Endodermal cell (in vitro differentiated cells): ENCODE data around the gene ANKFN1. TPM values are rescaled to one million over a fixed set of nuclear protein-coding genes. Genes with fewer than 3 reads are reported as not detected.

ENCODE experiments used
- DNase-seq: peaks from one replicate; pipeline ENCODE4 v3.0.0-alpha.2; 2017
- H3K27ac ChIP-seq: 2 replicates; pipeline ENCODE4 v1.5.1; 2013; ENCODE audit warnings: mild to moderate bottlenecking, low read depth, low read length, moderate library complexity
- H3K27me3 ChIP-seq: 2 replicates; pipeline ENCODE4 v1.6.1; 2013; ENCODE audit warnings: mild to moderate bottlenecking, low read length, moderate library complexity; ENCODE audit not compliant: insufficient read depth, control insufficient read depth, poor library complexity, severe bottlenecking
- H3K36me3 ChIP-seq: 2 replicates; pipeline ENCODE4 v1.7.0; 2013; ENCODE audit warnings: mild to moderate bottlenecking, low read length, moderate library complexity; ENCODE audit not compliant: control insufficient read depth, insufficient read depth
- H3K4me1 ChIP-seq: one replicate; pipeline ENCODE4 v1.7.0; 2013; ENCODE audit warnings: low read length; ENCODE audit not compliant: control insufficient read depth, insufficient read depth
- H3K4me3 ChIP-seq: 2 replicates; pipeline ENCODE4 v1.5.1; 2013; ENCODE audit warnings: mild to moderate bottlenecking, low read length, moderate library complexity
- H3K9ac ChIP-seq: 2 replicates; pipeline ENCODE4 v1.6.1; 2013; ENCODE audit warnings: mild to moderate bottlenecking, low read length, moderate library complexity; ENCODE audit not compliant: poor library complexity, severe bottlenecking; ENCODE audit errors: extremely low read depth
- H3K9me3 ChIP-seq: 2 replicates; pipeline ENCODE4 v1.6.1; 2013; ENCODE audit warnings: mild to moderate bottlenecking, low read length, moderate library complexity; ENCODE audit not compliant: control insufficient read depth
- H3K27ac Mint-ChIP-seq: 2 replicates; pipeline ENCODE4 v1.8.0; 2020; ENCODE audit warnings: mixed read lengths
- H3K27me3 Mint-ChIP-seq: 2 replicates; pipeline ENCODE4 v1.8.0; 2021; ENCODE audit warnings: mild to moderate bottlenecking, mixed read lengths; ENCODE audit not compliant: insufficient read depth
- H3K36me3 Mint-ChIP-seq: 2 replicates; pipeline ENCODE4 v1.8.0; 2020; ENCODE audit warnings: low read depth, mixed read lengths
- H3K4me1 Mint-ChIP-seq: 2 replicates; pipeline ENCODE4 v1.8.0; 2020; ENCODE audit warnings: mixed read lengths
- H3K4me3 Mint-ChIP-seq: 2 replicates; pipeline ENCODE4 v1.8.0; 2020; ENCODE audit warnings: mild to moderate bottlenecking, moderate library complexity, mixed read lengths
- H3K9me3 Mint-ChIP-seq: 2 replicates; pipeline ENCODE4 v1.8.0; 2020; ENCODE audit warnings: mild to moderate bottlenecking, mixed read lengths
- WGBS, 2 experiments: methylation state at CpG; one replicate each; pipeline versions ENCODE4 v1.1.5 to v1.1.7; 2013; ENCODE audit warnings: missing lambda C conversion rate in 2 of 2, mixed read lengths in 1 of 2; ENCODE audit not compliant: insufficient coverage in 1 of 2, insufficient read length in 1 of 2; 5-methylcytosine and 5-hydroxymethylcytosine counted together
- total RNA-seq, 2 donors: library from RNA; stranded (reverse); fragmentation: NEBNext Ultra II Directional in 1 of 2; extraction: Animal tissue kit (Norgen Biotek cat#: 25700) in 1 of 2; gene quantifications; 2 replicates in 1 of 2; 3 replicates in 1 of 2; pipeline ENCODE4 v1.2.1, GENCODE V29; 2021
- TF ChIP-seq, protein P1 (sequence below): fragments of 200-600 bp; sonication (generic); conservative IDR thresholded peaks from 2 replicates; pipeline ENCODE4 v1.5.0; 2021; ENCODE audit warnings: antibody characterized with exemption, mild to moderate bottlenecking

The ANKFN1 gene
- total RNA-seq, 2 donors from 2014 or later: not detected

DNA sequence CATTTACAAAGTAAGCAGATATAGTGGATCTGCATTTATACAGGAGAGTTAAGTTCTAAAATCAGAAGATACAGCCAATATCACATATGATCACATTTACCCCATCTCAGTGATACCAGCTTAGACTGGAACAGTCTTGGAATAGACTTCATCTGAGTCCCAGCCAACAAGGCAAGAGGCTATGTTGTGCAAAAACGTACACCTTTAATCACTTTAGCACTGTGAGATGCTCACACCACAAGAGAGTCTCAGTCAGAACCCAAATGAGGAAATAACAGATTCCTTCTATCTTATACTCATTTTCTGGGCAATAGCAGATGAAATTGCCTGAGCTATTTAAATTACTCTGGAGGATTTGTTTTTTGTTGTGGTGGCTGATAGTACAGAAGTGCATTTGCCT lies 145.6 kb downstream of the ANKFN1 start:
- Mint-ChIP-seq H3K27ac (no peak overlapping the region), H3K4me3 (no peak overlapping the region), H3K4me1 (no peaks in the 10 kb centered on the region), H3K27me3 (no peaks in the 10 kb centered on the region), H3K9me3 (no peaks in the 10 kb centered on the region), H3K36me3 (no peaks in the 10 kb centered on the region)
- H3K27me3 ChIP-seq: no peaks in the 10 kb centered on the region
- H3K27ac ChIP-seq: no peak overlapping the region
- no peaks in the 10 kb centered on the region for H3K4me1 ChIP-seq
- no peaks in the 10 kb centered on the region for H3K36me3 ChIP-seq
- TF ChIP-seq, protein P1, sequence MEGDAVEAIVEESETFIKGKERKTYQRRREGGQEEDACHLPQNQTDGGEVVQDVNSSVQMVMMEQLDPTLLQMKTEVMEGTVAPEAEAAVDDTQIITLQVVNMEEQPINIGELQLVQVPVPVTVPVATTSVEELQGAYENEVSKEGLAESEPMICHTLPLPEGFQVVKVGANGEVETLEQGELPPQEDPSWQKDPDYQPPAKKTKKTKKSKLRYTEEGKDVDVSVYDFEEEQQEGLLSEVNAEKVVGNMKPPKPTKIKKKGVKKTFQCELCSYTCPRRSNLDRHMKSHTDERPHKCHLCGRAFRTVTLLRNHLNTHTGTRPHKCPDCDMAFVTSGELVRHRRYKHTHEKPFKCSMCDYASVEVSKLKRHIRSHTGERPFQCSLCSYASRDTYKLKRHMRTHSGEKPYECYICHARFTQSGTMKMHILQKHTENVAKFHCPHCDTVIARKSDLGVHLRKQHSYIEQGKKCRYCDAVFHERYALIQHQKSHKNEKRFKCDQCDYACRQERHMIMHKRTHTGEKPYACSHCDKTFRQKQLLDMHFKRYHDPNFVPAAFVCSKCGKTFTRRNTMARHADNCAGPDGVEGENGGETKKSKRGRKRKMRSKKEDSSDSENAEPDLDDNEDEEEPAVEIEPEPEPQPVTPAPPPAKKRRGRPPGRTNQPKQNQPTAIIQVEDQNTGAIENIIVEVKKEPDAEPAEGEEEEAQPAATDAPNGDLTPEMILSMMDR: no peak
- 97% methylated on average over 1 of the region's 1 CpG; no CpG with 5 or more reads in 1 of the 2 experiments for WGBS, 2 experiments
- no peaks in the 10 kb centered on the region for H3K9me3 ChIP-seq
- H3K4me3 ChIP-seq: no peak overlapping the region
- no peak overlapping the region for H3K9ac ChIP-seq
- no peak for DNase-seq

DNA sequence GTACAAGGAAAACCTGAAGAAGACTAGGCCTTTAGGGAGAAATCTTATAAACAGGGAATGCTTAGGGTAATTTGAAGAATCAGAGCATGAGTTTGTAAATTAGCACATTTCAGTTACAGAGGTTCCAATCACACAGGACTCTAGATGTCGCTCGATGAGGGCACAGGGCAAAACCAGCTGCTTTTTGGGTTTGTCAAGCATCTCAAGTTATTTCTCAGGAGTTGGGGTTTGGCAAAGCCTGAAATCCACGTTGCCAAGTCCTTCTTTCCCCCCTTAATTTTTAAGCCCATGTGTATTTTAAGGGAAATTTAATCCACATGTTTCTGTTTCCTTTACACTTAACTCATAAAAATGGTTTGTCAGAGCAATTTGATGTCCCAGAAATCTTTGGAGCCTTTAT lies 146.9 kb downstream of the ANKFN1 start:
- TF ChIP-seq, protein P1: no peak
- Histone ChIP-seq H3K36me3 (no peaks in the 10 kb centered on the region), H3K27me3 (no peaks in the 10 kb centered on the region), H3K9me3 (no peaks in the 10 kb centered on the region), H3K9ac (no peak overlapping the region), H3K4me1 (no peaks in the 10 kb centered on the region), H3K4me3 (no peak overlapping the region), H3K27ac (no peak overlapping the region)
- Mint-ChIP-seq H3K27me3 (no peaks in the 10 kb centered on the region), H3K27ac (no peak overlapping the region), H3K4me3 (no peak overlapping the region), H3K9me3 (no peaks in the 10 kb centered on the region), H3K4me1 (no peaks in the 10 kb centered on the region), H3K36me3 (no peaks in the 10 kb centered on the region)
- 91 to 100% methylated on average over 2 to 3 of the region's 3 CpGs for WGBS, 2 experiments
- DNase-seq: no peak

- Mint-ChIP-seq H3K9me3 (no peaks in the 10 kb centered on the region), H3K27ac (no peak overlapping the region), H3K4me3 (no peak overlapping the region), H3K27me3 (no peaks in the 10 kb centered on the region), H3K36me3 (no peaks in the 10 kb centered on the region), H3K4me1 (no peaks in the 10 kb centered on the region)
- Histone ChIP-seq H3K27ac (no peak overlapping the region), H3K4me3 (no peak overlapping the region), H3K27me3 (no peaks in the 10 kb centered on the region), H3K9me3 (no peaks in the 10 kb centered on the region), H3K9ac (no peak overlapping the region), H3K36me3 (no peaks in the 10 kb centered on the region), H3K4me1 (no peaks in the 10 kb centered on the region)
- TF ChIP-seq, protein P1: peak; percentile 34
- WGBS, 2 experiments: 100% methylated on average over 1 of the region's 1 CpG; no CpG with 5 or more reads in 1 of the 2 experiments
- DNase-seq: no peak
Measured at GRCh38 chr17:56305007-56305406, 151.7 kb downstream of the ANKFN1 start.
